Measurements from ENCODE around the gene RAB3A.

The RAB3A gene

DNA sequence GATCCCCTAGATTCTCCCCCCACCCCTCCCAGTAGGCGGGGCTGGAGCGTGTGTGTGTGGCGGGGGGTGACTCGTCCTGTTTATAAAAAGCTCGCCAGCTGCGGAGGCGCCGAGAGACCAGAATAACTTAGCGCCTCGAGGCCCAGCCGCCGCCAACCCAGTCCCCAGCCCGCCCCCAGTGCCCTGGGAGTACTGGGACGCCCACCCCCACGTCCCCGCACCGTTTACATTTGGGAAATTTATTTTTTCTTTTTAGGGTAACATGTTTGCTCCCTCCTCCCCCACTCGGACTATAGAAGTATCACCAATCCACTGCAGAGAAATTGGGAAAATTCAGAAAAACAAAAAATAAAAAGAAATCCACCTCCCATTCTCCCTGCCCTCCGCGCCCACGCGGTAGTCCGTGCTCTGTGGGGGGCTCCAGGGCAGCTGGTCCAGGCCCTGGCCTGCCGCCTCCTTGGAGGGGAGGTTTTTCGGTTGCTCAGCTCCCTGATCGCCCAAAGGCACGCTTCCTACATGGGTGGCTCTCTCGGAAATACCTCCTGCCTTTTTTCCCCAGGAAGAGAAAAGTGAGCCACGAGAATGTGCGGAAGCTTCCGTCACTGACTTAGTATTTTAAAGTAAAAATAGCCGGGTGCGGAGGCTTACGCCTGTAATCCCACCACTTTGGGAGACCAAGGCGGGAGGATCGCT is 1.5 kb upstream of the RAB3A start:
- in situ Hi-C loops (cut with HindIII; ENCODE audit: low pct_ligation_motif_present, low sequenced_read_pairs), result no loop called here
- Histone ChIP-seq H3K27ac (peak overlapping the region; percentile 98), H3K4me3 (ENCODE audit: low read depth, low read length) (peak overlapping the region; percentile 65), H3K36me3 (replicated peaks) (no peaks in the 10 kb centered on the region), H3K27me3 (replicated peaks) (no peaks in the 10 kb centered on the region)
- TF ChIP-seq, protein P1, sequence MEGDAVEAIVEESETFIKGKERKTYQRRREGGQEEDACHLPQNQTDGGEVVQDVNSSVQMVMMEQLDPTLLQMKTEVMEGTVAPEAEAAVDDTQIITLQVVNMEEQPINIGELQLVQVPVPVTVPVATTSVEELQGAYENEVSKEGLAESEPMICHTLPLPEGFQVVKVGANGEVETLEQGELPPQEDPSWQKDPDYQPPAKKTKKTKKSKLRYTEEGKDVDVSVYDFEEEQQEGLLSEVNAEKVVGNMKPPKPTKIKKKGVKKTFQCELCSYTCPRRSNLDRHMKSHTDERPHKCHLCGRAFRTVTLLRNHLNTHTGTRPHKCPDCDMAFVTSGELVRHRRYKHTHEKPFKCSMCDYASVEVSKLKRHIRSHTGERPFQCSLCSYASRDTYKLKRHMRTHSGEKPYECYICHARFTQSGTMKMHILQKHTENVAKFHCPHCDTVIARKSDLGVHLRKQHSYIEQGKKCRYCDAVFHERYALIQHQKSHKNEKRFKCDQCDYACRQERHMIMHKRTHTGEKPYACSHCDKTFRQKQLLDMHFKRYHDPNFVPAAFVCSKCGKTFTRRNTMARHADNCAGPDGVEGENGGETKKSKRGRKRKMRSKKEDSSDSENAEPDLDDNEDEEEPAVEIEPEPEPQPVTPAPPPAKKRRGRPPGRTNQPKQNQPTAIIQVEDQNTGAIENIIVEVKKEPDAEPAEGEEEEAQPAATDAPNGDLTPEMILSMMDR (IDR thresholded peaks at IDR 0.05; ENCODE audit: low read depth, low read length, missing control alignments), result no peak
- DNase-seq, result peak; percentile 77

DNA sequence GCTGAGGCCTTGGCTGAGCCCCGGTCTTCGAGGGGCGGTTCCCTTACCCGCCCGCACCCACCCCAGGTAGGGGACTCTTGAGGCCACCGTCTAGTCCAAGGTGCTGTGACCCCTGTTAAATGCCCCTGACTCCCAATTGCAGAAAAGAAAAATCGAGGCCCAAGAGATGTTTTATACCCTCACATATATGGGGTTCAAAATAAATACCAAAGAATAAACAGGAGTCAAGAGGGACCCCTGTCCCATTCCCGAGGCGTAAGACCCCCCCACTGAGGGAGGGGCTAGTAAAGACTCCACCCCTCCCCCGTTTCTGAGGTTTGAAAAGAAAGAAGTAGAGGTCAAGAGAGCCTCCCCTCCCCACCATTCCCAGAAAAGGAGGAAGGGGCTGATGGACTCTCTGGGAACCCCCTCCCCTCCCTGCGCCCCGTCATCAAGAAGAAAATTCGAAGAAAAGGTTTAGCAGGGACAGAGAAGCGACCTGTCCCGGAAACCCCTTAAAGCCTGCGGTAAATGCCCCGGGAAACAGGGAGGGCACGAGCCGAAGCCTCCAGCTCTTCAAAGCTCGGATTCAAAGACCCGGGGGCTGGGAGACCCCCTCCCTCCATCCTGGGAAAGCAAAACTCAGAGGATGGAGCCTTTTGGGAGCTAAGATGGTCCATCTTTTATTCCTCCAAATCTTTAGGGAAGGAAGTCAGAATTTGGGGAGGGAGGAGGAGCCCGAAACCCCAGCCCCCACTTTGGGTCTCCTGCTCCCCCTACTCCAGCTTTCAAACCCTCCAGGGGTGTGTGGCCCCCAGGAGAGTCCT is 755 bp upstream of the RAB3A start:
- Histone ChIP-seq H3K36me3 (replicated peaks) (no peaks in the 10 kb centered on the region), H3K27ac (peak overlapping the region; percentile 98), H3K4me3 (ENCODE audit: low read depth, low read length) (peak overlapping the region; percentile 65), H3K27me3 (replicated peaks) (no peaks in the 10 kb centered on the region)
- DNase-seq, result peak; percentile 63
- TF ChIP-seq, protein P1 (IDR thresholded peaks at IDR 0.05; ENCODE audit: low read depth, low read length, missing control alignments), result no peak
- in situ Hi-C loops (cut with HindIII; ENCODE audit: low pct_ligation_motif_present, low sequenced_read_pairs), result no loop called here

DNA sequence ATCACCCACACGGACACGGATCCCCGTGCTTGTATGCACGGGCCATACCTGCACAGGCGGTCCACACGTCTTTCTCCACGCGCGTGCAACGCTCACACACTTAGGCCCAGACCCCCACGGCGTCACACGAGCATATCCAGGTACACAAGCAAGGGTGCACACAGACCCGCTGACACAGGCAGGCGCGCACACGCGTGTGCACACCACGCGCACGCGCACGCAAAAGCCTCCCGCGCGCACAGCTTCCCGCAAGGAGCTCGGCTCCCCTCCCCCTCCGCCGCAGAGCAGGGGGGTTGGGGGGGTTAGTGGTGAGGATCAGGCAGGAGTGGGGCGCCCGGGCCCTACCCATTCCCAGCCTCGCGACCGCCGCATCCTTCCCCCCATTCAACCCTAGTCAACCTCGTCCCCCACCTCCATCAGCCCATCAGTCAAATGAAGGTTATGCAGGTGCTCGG is 407 bp downstream of the RAB3A start:
- TF ChIP-seq, protein P1 (IDR thresholded peaks at IDR 0.05; ENCODE audit: low read depth, low read length, missing control alignments), result no peak
- H3K4me3 ChIP-seq (ENCODE audit: low read depth, low read length), result peak overlapping the region; percentile 79
- no peak for DNase-seq
- no peaks in the 10 kb centered on the region for H3K27me3 ChIP-seq (replicated peaks)
- no peaks in the 10 kb centered on the region for H3K36me3 ChIP-seq (replicated peaks)
- in situ Hi-C loops (cut with HindIII; ENCODE audit: low pct_ligation_motif_present, low sequenced_read_pairs), result no loop called here
- H3K27ac ChIP-seq, result peak overlapping the region; percentile 13

DNA sequence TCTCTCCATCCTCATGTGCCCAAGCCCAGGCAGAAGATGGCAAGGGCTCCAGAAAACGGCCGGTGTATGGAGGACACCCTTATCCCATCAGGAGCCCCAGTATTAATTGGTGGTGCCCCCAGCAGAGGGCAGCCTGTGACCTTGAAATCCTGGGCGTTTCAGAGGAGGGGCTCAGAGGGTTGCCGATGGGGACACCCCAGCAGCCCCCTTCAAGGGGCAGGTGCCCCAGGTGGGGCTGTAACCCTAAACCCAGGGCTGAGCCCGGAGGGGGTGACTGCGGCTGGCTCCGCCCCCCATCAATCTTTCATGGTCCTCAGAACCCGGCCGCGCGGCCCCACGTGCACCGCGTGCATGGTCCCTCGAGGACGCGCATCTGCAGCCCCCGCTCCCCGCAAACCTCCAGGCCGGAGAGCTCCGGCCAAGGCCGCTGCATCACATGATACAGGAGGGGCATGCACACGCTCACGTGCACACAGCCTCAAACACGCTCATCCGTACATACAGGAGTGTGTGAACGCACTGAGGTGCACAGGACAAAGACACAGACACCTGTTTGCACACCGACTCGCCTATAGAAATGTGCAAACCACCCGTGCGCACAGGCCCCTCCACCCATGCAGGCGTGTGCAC is 949 bp downstream of the RAB3A start:
- H3K36me3 ChIP-seq (replicated peaks), result peaks cover 4% of the 10 kb centered on the region
- DNase-seq, result no peak
- in situ Hi-C loops (cut with HindIII; ENCODE audit: low pct_ligation_motif_present, low sequenced_read_pairs), result no loop called here
- H3K27ac ChIP-seq, result no peak overlapping the region
- H3K4me3 ChIP-seq (ENCODE audit: low read depth, low read length), result peak overlapping the region; percentile 79
- TF ChIP-seq, protein P1 (IDR thresholded peaks at IDR 0.05; ENCODE audit: low read depth, low read length, missing control alignments), result peak; percentile 53
- H3K27me3 ChIP-seq (replicated peaks), result no peaks in the 10 kb centered on the region

DNA sequence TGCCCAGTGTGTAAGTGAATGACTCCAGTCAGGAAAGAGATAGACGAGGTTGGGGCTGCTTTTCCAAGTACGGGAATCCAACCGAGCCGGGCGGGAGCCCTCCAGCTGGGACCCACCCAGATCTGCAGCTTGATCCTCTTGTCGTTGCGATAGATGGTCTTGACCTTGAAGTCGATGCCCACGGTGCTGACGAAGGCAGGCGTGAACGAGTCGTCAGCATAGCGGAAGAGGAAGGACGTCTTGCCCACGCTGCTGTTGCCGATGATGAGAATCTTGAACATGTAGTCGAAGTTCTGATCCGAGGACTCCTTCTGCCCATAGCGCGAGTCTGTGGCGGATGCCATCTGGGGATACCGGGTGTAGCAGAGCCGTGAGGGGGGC is 1.5 kb downstream of the RAB3A start:
- TF ChIP-seq, protein P1 (IDR thresholded peaks at IDR 0.05; ENCODE audit: low read depth, low read length, missing control alignments), result no peak
- Histone ChIP-seq H3K4me3 (ENCODE audit: low read depth, low read length) (no peak overlapping the region), H3K36me3 (replicated peaks) (peaks cover 5% of the 10 kb centered on the region), H3K27ac (no peak overlapping the region), H3K27me3 (replicated peaks) (no peaks in the 10 kb centered on the region)
- DNase-seq, result no peak
- in situ Hi-C loops (cut with HindIII; ENCODE audit: low pct_ligation_motif_present, low sequenced_read_pairs), result no loop called here
